Fibroblast of skin of abdomen (primary cell): Measurements from ENCODE around the gene APOBEC3A.
"Not testable (repeated sequence)": the region's sequence is repeated elsewhere in the genome, so short reads cannot be mapped to it uniquely, and the experiment has no call there.

Experiments
- DNase-seq: peaks from one replicate; pipeline ENCODE4 v3.0.0-alpha.2; 2013

The APOBEC3A gene

GRCh38 chr22:38959590-38959989 lies 2.2 kb downstream of the APOBEC3A start:
- no peak for DNase-seq

GRCh38 chr22:38960673-38961072 lies 3.3 kb downstream of the APOBEC3A start:
- not testable (repeated sequence) for DNase-seq

GRCh38 chr22:38963291-38963738 lies 5.9 kb downstream of the APOBEC3A start:
- not testable (repeated sequence) for DNase-seq

GRCh38 chr22:38963872-38964271 lies 6.5 kb downstream of the APOBEC3A start:
- DNase-seq, result no peak

GRCh38 chr22:38964306-38964705 lies 6.9 kb downstream of the APOBEC3A start:
- DNase-seq, result no peak

GRCh38 chr22:38964989-38965388 lies 7.6 kb downstream of the APOBEC3A start:
- DNase-seq, result no peak

- no peak for DNase-seq
Observed at GRCh38 chr22:38965614-38966379, 8.4 kb downstream of the APOBEC3A start.

GRCh38 chr22:38966380-38966702 lies 8.9 kb downstream of the APOBEC3A start:
- no peak for DNase-seq

- DNase-seq, result no peak
Observed at GRCh38 chr22:38966942-38967341, 9.5 kb downstream of the APOBEC3A start.

GRCh38 chr22:38967451-38968450 lies 10.3 kb downstream of the APOBEC3A start:
- no peak for DNase-seq

GRCh38 chr22:38968801-38969200 lies 11.4 kb downstream of the APOBEC3A start:
- DNase-seq, result no peak

- no peak for DNase-seq
Observed at GRCh38 chr22:38970551-38970950, 13.1 kb downstream of the APOBEC3A start.

- DNase-seq, result no peak
Observed at GRCh38 chr22:38971202-38971601, 13.8 kb downstream of the APOBEC3A start.

- DNase-seq, result no peak
Observed at GRCh38 chr22:38971791-38972190, 14.4 kb downstream of the APOBEC3A start.

GRCh38 chr22:38972558-38972957 lies 15.1 kb downstream of the APOBEC3A start:
- no peak for DNase-seq

- DNase-seq, result peak; percentile 10
Observed at GRCh38 chr22:38973289-38974169, 16.1 kb downstream of the APOBEC3A start.

GRCh38 chr22:38974170-38974825 lies 16.9 kb downstream of the APOBEC3A start:
- DNase-seq, result no peak

GRCh38 chr22:38974826-38975175 lies 17.4 kb downstream of the APOBEC3A start:
- DNase-seq, result no peak

GRCh38 chr22:38977289-38977688 lies 19.9 kb downstream of the APOBEC3A start:
- DNase-seq, result not testable (repeated sequence)

GRCh38 chr22:38980587-38980986 lies 23.2 kb downstream of the APOBEC3A start:
- DNase-seq, result not testable (repeated sequence)

- peak; percentile 31 for DNase-seq
Observed at GRCh38 chr22:38981005-38981991, 23.9 kb downstream of the APOBEC3A start.
